ENCODE data around the gene FER.

- TF ChIP-seq CTCF (IDR thresholded peaks at IDR 0.05 in 4 of 5, conservative IDR thresholded peaks at IDR 0.05 in 1 of 5) (no peak), POLR2A (IDR thresholded peaks at IDR 0.05) (no peak)
Observed at GRCh38 chr5:109102096-109102690, 354.5 kb downstream of the FER start.

Data from gastrocnemius medialis (tissue), 4 donors.